Skin epidermis (tissue), 12 donors: Measurements from ENCODE around the gene YDJC.
"Not testable (repeated sequence)": the region's sequence is repeated elsewhere in the genome, so short reads cannot be mapped to it uniquely, and the experiment has no call there.

Experiments used
- H3K27ac ChIP-seq, 21 experiments: fragments of 200-600 bp; sonication (generic) in 11 of 21; one replicate each; pipeline ENCODE4 v1.5.0; 2020; ENCODE audit warnings: mild to moderate bottlenecking in 3 of 21, inconsistent platforms in 2 of 21, moderate library complexity in 2 of 21
- H3K4me3 ChIP-seq, 7 experiments: fragments of 200-600 bp; sonication (generic) in 2 of 7; one replicate each; pipeline ENCODE4 v1.5.0; 2020; ENCODE audit warnings: inconsistent platforms in 2 of 7, mild to moderate bottlenecking in 2 of 7, moderate library complexity in 1 of 7

The YDJC gene, protein sequence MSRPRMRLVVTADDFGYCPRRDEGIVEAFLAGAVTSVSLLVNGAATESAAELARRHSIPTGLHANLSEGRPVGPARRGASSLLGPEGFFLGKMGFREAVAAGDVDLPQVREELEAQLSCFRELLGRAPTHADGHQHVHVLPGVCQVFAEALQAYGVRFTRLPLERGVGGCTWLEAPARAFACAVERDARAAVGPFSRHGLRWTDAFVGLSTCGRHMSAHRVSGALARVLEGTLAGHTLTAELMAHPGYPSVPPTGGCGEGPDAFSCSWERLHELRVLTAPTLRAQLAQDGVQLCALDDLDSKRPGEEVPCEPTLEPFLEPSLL

DNA sequence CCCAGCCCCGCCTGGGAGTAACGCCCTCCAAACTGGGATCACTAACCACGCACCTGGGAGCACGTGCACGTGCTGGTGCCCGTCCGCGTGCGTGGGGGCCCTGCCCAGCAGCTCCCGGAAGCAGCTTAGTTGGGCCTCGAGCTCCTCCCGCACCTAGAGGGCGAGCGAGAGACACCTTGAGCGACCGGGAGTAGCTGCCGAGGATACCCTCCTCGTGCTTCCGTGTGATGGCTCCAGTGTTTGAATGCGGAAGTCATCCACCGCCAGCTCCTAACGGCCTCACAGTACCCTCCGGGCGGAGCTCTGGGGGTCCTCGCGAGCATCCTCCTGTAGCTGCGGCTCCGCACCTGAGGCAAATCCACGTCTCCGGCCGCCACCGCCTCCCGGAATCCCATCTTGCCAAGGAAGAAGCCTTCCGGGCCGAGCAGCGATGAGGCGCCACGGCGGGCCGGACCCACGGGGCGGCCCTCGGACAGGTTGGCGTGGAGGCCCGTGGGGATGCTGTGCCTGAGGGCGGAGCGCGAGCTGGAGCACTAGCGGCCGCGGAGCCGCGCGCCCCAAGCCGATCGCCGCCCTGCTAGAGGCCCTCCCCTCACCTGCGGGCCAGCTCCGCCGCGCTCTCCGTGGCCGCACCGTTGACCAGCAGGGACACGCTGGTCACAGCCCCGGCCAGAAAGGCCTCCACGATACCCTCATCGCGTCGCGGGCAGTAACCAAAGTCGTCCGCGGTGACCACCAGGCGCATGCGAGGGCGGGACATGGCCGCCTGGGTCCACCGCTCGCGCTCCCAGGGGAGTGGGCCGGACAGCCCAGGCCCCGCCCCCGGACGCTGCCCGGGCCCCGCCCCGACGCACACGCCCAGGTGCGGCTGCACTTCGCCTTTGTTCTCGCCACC lies at the start of gene YDJC:
Gene YDJC (minus strand): TSS at position 768 of the 895 bp plus-strand sequence. CDS start 8 bp downstream, at position 760.
- H3K4me3 ChIP-seq, result peak within 1 kb of the TSS; percentile 86 to 100 (median 95)
- peak within 1 kb of the TSS; percentile 57 to 95 (median 86) for H3K27ac ChIP-seq

DNA sequence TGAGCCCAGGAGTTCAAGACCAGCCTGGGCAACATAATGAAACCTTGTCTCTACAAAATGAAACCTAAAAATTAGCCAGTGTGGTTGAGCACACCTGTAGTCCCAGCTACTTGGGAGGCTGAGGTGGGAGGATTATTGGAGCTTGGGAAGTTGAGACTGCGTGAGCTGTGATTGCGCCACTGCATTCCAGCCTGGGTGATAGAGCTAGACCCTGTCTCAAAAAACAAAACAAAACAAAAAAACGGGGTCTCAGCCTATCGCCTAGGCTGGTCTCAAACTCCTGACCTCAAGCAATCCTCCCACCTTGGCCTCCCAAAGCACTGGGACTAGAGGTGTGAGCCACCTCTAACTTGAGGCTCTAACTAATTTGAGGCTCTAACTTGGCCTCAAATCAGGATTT lies 49.6 kb upstream of the YDJC start:
- no peak overlapping the region for H3K4me3 ChIP-seq
- no peak overlapping the region for H3K27ac ChIP-seq

- H3K4me3 ChIP-seq, H3K27ac ChIP-seq: not testable (repeated sequence)
Measured at GRCh38 chr22:21678842-21679241, 49.0 kb upstream of the YDJC start.

DNA sequence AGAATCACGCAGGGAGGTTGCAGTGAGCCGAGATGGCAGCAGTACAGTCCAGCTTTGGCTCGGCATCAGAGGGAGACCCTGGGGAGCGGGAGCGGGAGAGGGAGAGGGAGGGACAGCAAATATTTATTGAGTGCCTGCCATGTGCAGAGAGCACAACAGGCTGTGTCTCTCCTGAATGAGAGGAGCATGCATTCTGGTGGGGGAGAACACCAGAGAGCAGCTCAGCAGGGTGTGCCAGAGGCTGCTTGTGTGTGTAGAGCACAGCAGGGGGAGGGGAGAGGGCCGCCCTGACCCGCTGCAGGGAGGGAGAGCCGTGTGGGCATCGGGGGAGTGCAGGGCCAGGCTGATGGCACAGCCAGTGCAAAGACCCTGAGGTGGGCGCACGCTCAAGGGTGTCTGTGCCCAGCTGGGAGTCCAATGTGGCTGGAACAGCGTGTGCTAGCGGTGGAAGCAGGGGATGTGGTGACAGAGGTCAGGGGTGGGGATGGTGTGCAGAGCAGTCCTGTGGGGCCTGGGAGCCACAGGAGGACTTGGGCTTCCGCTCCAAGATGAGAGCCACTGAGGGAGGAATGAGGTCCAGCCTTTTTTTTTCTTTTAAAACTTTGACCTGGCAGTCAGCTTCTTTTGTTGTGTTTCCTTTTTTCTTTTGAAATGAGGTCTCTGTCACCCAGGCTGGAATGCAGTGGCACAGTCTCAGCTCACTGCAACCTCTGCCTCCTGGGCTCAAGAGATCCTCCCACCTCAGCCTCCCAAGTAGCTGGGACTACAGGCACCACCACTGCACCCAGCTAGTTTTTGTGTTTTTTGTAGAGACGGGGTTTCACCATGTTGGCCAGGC lies 48.0 kb upstream of the YDJC start:
- Histone ChIP-seq H3K4me3 (no peak overlapping the region), H3K27ac (no peak overlapping the region)

DNA sequence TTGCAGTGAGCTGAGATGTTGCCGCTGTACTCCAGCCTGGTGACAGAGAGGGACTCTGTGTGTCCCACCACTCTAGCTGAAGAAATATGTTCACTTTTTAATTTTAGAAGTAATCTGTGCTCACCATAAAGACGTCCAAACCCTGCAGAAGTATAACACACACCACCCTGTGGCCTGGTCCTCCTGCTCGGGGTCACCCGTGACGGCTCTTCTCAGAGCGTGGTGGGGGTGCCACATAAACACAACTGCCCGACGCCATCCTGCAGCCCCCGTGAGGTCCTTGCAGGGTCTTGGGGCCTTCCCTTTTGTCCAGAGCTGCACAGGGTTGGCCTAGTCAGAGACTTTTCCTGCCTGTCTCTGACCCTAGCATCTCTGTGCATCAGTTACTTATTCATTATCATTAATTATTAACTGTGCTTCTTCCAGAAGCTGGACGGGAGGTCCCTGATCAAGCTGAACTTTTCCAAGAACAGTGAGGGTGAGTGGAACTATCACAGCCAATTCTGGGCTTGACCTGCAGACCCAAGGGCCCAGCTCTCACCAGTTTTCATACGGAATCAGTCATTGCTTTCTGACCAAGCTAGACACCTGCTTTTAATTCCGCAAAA lies 44.9 kb upstream of the YDJC start:
- Histone ChIP-seq H3K4me3 (no peak overlapping the region), H3K27ac (no peak overlapping the region)

DNA sequence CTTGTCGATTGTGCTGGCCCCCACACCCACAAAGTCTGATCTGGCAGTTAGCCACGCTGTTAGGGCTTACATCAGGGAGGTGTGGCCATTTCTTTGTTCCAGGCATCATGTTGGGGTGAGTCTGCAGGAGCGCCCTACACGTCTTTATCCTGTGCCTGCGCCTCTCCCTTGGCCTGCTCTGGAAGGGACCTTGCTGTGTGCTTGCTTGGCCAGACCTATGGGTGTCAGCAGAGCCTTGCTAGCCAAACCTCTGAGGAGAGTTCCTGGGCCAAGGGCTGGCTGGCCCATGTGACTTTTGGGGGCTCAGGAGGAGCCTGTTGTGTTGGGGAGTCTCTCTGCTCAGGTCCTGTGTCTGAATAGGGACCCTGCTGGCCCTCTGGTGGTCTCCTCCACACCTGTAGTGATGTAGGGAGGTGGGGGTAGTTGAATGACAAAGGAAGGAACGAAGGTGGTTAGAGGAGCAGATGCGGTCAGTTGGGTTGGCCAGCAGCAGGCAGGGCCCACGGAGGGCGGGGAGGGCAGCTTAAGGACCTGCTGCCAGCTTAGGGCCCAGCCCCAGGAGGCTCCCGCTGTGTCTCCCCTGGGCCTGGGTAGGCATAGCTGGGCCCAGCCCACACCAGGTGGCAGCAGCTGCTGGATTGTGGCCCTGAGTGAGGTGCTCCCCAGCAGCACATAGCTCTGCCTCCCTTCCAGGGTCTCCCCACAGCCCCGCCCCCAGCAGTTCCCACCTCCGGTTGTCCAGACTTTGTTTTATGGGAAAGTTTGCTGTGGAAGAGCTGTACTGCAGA lies 43.9 kb upstream of the YDJC start:
- H3K27ac ChIP-seq, result no peak overlapping the region
- no peak overlapping the region for H3K4me3 ChIP-seq

GRCh38 chr22:21672107-21672629 lies 42.3 kb upstream of the YDJC start:
- H3K27ac ChIP-seq, result no peak overlapping the region
- no peak overlapping the region for H3K4me3 ChIP-seq

DNA sequence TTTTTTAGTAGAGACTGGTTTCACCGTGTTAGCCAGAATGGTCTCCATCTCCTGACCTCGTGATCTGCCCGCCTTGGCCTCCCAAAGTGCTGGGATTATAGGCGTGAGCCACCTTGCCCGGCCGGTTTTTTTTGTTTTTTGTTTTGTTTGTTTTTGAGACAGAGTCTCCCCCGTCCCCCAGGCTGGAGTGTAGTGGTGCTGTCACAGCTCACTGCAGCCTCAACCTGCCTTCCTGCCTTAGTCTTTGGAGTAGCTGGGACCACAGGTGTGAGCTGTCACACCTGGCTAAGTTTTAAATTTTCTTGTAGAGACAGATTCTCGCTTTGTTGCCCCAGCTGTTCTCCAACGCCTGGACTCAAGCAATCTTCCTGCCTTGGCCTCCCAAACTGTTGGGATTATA lies 39.2 kb upstream of the YDJC start:
- Histone ChIP-seq H3K4me3 (no peak overlapping the region), H3K27ac (peak overlapping the region in 1 of 21 experiments; percentile 17)

GRCh38 chr22:21666786-21667185 lies 37.0 kb upstream of the YDJC start:
- peak overlapping the region in 16 of 21 experiments; percentile 71 to 98 (median 88) for H3K27ac ChIP-seq
- H3K4me3 ChIP-seq, result peak overlapping the region; percentile 52 to 94 (median 88)

DNA sequence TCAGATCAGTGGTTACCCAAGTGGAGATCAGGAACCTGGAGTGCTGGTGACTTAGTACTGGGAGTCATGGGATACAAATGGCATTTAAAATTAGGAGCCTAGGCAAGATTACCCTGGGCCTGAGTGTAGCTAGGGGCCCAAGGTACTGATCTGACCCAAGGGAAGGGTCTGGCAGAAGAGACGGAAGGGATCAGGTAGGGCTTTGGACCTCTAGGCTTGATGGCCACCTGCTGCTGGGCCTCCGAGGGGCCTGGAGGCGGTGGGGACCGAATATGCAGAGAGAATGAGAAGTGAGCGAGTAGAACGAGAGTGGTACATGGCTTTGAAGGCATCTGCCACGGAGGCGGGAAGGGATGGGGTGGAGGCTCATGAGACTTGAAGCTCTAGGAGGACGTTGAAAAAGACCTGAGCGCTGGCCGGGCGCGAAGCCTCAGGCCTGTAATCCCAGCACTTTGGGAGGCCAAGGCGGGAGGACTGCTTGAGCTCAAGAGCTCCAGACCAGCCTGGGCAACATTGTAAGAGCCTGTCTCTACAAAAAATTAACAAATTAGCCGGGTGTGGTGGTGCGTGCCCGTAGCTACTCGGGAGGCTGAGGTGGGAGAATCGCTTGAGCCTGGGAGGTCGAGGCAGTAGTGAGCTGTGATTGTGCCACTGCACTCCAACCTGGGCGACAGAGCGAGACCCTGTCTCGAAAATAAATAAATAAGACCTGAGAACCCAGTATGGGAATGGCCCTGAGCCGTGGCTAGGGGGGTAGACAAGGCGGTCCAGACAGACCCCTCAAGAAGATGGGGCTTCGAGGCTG lies 35.4 kb upstream of the YDJC start:
- Histone ChIP-seq H3K4me3 (peak overlapping the region; percentile 52 to 94 (median 88)), H3K27ac (peak overlapping the region in 20 of 21 experiments; percentile 71 to 98 (median 88))

GRCh38 chr22:21663738-21664137 lies 33.9 kb upstream of the YDJC start:
- no peak overlapping the region for H3K4me3 ChIP-seq

DNA sequence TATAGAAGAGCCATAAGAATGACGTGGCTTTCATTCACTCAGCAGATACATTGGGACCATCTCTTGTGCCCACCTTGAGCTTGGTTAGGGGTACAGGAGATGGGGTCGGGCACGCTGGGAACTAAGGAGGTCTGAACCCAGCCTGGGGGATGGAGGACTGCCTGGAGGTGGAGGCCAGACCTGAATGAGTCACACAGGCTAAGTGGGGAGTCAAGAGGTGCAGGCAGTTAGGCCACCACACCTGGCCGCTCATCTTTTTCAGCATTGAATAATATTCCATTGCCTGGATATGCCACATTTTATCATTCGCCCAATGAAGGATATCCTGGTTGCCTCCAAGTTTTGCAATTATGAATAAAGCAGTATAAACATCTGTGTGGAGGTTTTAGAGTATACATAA lies 32.2 kb upstream of the YDJC start:
- Histone ChIP-seq H3K4me3 (no peak overlapping the region), H3K27ac (no peak overlapping the region)

More at GRCh38 chr22:21663738-21664137, 33.9 kb upstream of the YDJC start:
- H3K27ac ChIP-seq, result no peak overlapping the region

DNA sequence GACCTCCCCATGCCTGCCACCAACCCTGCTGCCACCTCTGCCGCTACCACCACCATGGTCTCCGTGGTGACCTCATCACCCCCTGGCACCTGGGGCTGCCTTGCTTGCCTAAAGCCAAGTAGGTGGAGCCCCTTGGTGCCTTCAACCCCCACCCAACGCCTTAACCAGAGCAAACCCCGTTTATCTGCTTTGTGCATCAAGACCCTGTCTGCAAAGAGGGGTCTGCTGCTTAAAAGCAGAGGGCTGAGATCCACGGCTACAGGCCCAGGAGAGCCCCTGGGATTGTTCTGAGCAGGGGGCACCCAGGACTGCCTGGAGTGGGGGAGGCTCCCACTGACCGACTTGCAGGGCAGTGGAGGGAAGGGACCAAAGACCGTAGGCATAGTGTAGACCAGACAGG lies 31.1 kb upstream of the YDJC start:
- H3K4me3 ChIP-seq, result no peak overlapping the region
- no peak overlapping the region for H3K27ac ChIP-seq

DNA sequence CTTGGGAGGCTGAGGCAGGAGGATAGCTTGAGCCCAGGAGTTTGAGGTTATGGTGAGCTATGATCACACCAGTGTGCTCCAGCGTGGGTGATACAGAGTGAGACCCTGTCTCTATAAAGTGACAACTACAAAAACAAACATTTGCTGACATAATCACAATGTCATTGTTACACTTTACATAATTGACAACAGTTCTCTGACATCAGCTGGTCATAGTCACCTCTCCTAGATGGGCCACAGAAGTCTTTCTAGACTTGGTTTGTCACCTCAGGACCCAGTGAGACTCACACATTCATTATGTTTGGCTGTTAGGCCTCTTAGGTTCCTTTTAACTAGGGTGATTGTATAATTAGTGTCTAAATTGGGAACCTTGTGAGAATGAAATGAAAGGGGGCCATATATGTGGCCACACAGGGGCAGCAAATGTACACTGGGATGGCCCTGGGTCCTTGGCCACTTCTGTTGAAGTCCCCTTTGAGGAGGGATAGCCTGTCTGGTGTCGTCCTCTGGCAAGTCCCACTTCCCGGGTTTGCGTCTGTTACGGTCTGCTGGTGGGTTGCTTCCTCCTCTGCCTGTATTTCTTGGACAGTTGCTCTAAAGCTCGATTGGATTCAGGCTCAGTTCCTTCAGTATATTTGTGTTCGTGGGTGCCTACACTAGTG lies 30.2 kb upstream of the YDJC start:
- H3K27ac ChIP-seq, result no peak overlapping the region
- no peak overlapping the region for H3K4me3 ChIP-seq

GRCh38 chr22:21657360-21658032 lies 27.7 kb upstream of the YDJC start:
- H3K27ac ChIP-seq, result peak overlapping the region in 4 of 21 experiments; percentile 8 to 45 (median 28)

GRCh38 chr22:21657020-21657359 lies 27.2 kb upstream of the YDJC start:
- H3K4me3 ChIP-seq, result peak overlapping the region in 6 of 7 experiments; percentile 42 to 57 (median 52)
- no peak overlapping the region for H3K27ac ChIP-seq

More at GRCh38 chr22:21657360-21658032, 27.7 kb upstream of the YDJC start:
- peak overlapping the region; percentile 35 to 57 (median 51) for H3K4me3 ChIP-seq
